ENCODE measurements around the gene STMN1. TPM values are rescaled to one million over a fixed set of nuclear protein-coding genes. Genes with fewer than 3 reads are reported as not detected.
"Not testable (repeated sequence)": the region's sequence is repeated elsewhere in the genome, so short reads cannot be mapped to it uniquely, and the experiment has no call there.

The STMN1 gene
- total RNA-seq, 2 donors from 2014 or later = 10.9 to 14.4 TPM

DNA sequence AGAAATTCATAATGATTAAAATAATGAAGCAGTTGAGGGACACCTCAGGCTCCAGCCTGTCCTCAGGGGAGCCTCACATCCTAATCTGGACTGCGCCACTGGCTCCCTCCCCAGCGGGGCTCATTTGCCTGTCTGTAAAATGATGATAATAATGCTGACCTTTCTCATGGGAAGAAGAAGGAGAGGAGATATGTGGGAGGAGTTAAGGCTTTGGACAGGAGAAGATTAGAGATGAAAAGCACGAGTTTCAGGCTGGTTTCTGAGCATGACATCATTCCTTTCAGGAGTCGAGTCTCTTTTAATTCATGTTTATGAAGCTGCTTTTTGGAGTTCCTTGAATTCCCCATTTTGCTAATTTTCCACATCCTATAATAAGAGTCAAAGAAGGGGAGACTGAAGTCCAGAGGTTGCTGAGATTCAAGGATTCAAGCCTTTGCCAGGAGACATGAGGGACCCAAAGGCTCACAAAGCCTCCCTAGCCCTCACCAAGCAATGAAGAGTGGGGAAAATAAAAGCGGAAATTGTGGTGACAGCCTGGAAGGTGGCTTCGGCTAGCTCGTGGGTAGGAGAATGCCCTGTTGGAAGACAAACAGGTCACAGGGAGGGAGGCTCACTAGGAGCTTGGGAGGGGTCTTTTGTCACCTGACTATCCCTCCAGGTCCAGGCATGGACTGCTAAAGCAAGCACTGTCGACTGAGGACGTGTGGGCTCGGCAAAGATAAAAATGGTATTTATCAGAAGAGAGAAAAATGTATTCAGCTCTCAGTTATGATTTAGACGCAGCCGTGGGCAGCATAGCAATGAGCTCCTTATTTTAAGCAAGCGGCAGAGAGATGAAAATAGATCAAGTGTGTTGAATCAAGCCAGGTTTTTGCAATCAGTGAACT is 27.5 kb upstream of the STMN1 start:
- no peak for ATAC-seq (ENCODE audit: insufficient number of reproducible peaks, low FRiP score, low read depth)
- H3K4me3 ChIP-seq = peak overlapping the region; percentile 32
- DNase-seq (ENCODE audit: low spot score) = no peak
- no peaks in the 10 kb centered on the region for H3K9me3 ChIP-seq
- TF ChIP-seq, protein P1, sequence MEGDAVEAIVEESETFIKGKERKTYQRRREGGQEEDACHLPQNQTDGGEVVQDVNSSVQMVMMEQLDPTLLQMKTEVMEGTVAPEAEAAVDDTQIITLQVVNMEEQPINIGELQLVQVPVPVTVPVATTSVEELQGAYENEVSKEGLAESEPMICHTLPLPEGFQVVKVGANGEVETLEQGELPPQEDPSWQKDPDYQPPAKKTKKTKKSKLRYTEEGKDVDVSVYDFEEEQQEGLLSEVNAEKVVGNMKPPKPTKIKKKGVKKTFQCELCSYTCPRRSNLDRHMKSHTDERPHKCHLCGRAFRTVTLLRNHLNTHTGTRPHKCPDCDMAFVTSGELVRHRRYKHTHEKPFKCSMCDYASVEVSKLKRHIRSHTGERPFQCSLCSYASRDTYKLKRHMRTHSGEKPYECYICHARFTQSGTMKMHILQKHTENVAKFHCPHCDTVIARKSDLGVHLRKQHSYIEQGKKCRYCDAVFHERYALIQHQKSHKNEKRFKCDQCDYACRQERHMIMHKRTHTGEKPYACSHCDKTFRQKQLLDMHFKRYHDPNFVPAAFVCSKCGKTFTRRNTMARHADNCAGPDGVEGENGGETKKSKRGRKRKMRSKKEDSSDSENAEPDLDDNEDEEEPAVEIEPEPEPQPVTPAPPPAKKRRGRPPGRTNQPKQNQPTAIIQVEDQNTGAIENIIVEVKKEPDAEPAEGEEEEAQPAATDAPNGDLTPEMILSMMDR (IDR thresholded peaks at IDR 0.05) = no peak
- peaks cover 0 to 12% of the 10 kb centered on the region in 2 donors for H3K4me1 ChIP-seq (ENCODE audit: control insufficient read depth in 1 of 2, low read depth in 2 of 2)
- H3K27ac ChIP-seq = no peak overlapping the region
- H3K36me3 ChIP-seq = no peaks in the 10 kb centered on the region
- no peaks in the 10 kb centered on the region for H3K27me3 ChIP-seq (replicated peaks; ENCODE audit: insufficient read depth)

DNA sequence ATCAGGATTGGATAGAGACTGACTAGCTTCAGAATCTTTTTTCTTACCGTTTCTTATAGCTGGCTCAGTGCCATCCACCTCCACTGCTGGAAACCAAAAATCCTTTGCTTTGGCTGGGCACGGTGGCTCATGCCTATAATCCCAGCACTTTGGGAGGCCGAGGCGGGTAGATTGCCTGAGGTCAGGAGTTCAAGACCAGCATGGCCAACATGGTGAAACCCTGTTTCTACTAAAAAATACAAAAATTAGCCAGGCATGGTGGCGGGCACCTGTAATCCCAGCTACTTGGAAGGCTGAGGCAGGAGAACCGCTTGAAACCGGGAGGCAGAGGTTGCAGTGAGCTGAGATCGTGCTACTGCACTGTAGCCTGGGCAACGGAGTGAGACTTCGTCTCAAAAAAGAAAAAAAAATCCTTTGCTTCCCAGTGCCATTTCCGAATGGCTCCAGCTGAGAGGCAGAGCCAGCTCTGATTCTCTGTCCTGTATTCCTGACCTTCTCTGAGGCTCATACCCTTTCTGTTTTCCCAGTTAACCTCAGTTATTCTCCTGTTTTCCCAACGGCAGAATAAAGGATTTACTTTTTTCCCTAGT is 26.7 kb upstream of the STMN1 start:
- not testable (repeated sequence) for H3K27ac ChIP-seq, H3K4me3 ChIP-seq

DNA sequence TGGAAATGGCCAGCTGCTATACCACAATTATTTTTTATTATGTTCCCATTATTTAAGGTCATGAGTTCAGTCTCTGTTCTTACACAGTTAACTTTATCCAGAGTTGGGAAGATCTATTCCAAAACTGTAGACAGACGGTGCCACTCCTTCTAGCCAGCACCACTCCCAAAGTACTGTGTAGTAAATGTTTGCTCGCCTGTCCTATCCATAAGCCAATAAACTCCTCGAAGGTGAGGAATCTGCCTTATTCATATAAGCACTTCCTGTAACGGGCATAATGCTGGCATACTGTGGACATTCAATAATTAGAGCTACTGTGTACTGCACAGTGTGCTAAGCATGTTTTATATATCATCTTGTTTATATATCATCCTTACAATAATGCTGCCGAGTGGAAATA is 26.1 kb upstream of the STMN1 start:
- DNase-seq (ENCODE audit: low spot score) = no peak
- Histone ChIP-seq H3K27ac (no peak overlapping the region), H3K4me3 (no peak overlapping the region), H3K27me3 (replicated peaks; ENCODE audit: insufficient read depth) (no peaks in the 10 kb centered on the region), H3K9me3 (no peaks in the 10 kb centered on the region), H3K36me3 (no peaks in the 10 kb centered on the region), H3K4me1 (ENCODE audit: control insufficient read depth in 1 of 2, low read depth in 2 of 2) (peaks cover 0 to 12% of the 10 kb centered on the region in 2 donors)
- no peak for ATAC-seq (ENCODE audit: insufficient number of reproducible peaks, low FRiP score, low read depth)
- TF ChIP-seq, protein P1 (IDR thresholded peaks at IDR 0.05) = no peak

More for the DNA sequence above, 26.7 kb upstream of the STMN1 start:
- ATAC-seq (ENCODE audit: insufficient number of reproducible peaks, low FRiP score, low read depth); H3K9me3 ChIP-seq; H3K27me3 ChIP-seq (replicated peaks; ENCODE audit: insufficient read depth); H3K36me3 ChIP-seq; DNase-seq (ENCODE audit: low spot score): not testable (repeated sequence)
- peaks cover 0 to 12% of the 10 kb centered on the region in 2 donors for H3K4me1 ChIP-seq (ENCODE audit: control insufficient read depth in 1 of 2, low read depth in 2 of 2)

DNA sequence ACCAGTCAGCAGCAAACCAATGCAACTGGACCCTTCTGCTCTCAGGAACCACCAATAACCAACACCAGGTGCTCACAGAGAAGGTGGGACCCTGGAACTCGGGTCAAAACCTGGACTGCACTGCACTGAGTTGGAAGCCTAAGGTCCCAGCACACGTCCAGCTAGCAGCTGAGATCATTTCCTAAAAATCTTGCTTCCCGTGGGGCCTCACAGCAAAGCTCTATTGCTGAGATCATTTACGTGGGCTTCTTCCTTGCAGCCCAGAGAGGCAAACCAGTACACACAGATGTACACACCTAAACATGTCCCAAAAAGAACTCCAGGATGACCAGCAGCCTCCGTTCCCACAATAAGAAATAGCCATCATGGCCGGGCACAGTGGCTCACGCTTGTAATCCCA is 22.8 kb upstream of the STMN1 start:
- Histone ChIP-seq H3K36me3 (no peaks in the 10 kb centered on the region), H3K4me1 (ENCODE audit: control insufficient read depth in 1 of 2, low read depth in 2 of 2) (peaks cover 0 to 18% of the 10 kb centered on the region in 2 donors), H3K27ac (no peak overlapping the region), H3K4me3 (no peak overlapping the region), H3K9me3 (no peaks in the 10 kb centered on the region), H3K27me3 (replicated peaks; ENCODE audit: insufficient read depth) (no peaks in the 10 kb centered on the region)
- DNase-seq (ENCODE audit: low spot score) = no peak
- ATAC-seq (ENCODE audit: insufficient number of reproducible peaks, low FRiP score, low read depth) = no peak
- TF ChIP-seq, protein P1 (IDR thresholded peaks at IDR 0.05) = no peak

DNA sequence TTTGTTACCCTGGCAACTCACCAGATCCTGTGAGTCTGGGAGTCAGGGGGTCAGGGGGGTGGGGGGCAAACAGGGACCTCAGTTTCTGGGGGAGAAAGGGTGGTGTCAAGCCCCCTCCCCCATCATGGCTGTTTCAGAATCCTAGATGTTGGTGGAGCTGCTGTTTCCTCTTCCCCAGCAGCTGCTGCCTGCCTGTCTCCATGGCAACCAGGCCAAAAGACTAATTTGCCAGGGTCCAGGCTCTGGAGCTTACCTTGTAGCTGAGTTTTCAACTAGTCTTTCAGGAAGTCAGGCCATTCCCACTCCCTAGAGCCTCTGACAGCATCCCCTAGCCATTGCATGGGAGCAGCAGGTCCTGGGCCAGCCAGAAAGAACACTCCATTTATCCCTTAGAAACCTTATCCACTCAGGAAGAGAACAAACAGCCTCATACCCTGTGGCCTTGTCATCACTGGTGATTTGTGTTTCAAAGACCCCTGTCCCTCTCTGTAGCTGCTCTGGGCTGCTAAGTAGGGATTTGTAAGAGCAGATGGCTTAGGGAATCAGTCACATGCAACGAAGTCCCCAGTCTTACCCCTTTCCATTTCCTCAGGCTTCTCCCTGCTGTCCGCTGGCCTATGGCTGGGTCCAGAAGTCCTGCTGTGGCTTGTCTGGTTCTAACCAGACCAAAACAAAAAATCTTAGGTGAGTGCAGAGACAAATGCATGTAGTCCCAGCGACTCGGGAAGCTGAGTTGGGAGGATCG is 21.5 kb upstream of the STMN1 start:
- H3K36me3 ChIP-seq = no peaks in the 10 kb centered on the region
- no peaks in the 10 kb centered on the region for H3K27me3 ChIP-seq (replicated peaks; ENCODE audit: insufficient read depth)
- H3K9me3 ChIP-seq = no peaks in the 10 kb centered on the region
- ATAC-seq (ENCODE audit: insufficient number of reproducible peaks, low FRiP score, low read depth) (no peak), DNase-seq (ENCODE audit: low spot score) (no peak)
- TF ChIP-seq, protein P1 (IDR thresholded peaks at IDR 0.05) = no peak
- H3K27ac ChIP-seq = no peak overlapping the region
- peaks cover 0 to 18% of the 10 kb centered on the region in 2 donors for H3K4me1 ChIP-seq (ENCODE audit: control insufficient read depth in 1 of 2, low read depth in 2 of 2)
- H3K4me3 ChIP-seq = no peak overlapping the region
